Loucy (cell line): Measurements from ENCODE around the gene NDUFA8.

Experiments
- CTCF ChIP-seq: fragments of 200-600 bp; sonication (generic); conservative IDR thresholded peaks from 2 replicates; pipeline ENCODE4 v1.5.1; 2014; ENCODE audit warnings: mild to moderate bottlenecking, antibody characterized with exemption, low read length
- EZH2phosphoT487 ChIP-seq: fragments of 200-600 bp; IDR thresholded peaks from 2 replicates; pipeline ENCODE4 v1.6.1; 2018; ENCODE audit warnings: antibody characterized with exemption, mild to moderate bottlenecking, moderate library complexity, borderline replicate concordance

- TF ChIP-seq CTCF, result no peak
- TF ChIP-seq EZH2phosphoT487, result no peak
Measured at GRCh38 chr9:122188369-122188768, 28.8 kb upstream of the NDUFA8 start.
